IPS-18c (cell line): ENCODE measurements around the gene NCDN.

Experiments
- H3K4me3 ChIP-seq: 2 replicates; pipeline ENCODE4 v1.7.0; 2013; ENCODE audit warnings: low read depth, mild to moderate bottlenecking, low read length, moderate library complexity; ENCODE audit not compliant: insufficient read depth
- H3K9me3 ChIP-seq: one replicate; pipeline ENCODE4 v1.6.1; 2013; ENCODE audit warnings: mild to moderate bottlenecking, low read length, moderate library complexity; ENCODE audit not compliant: control insufficient read depth, insufficient read depth

Gene NCDN

DNA sequence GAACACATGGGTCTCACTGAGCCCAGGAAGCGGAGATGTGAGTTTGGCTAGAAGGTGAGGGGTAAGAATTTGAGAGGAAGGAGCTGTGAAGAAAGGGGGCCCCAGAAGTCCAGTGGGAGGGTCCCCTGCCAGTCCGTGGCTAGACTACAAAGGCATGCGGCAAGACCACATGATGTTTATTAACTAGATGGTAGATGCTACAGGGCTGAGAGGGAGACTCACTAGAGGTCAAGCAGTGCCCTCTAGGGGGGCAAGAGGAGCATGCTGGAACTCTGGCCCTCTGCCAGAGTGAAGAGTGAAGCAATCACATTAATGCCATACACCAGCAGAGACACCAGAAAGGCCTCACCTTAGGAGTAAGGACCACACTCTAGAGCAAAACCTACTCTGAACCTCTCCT, 12.6 kb upstream of the NCDN start:
- no peak overlapping the region for H3K4me3 ChIP-seq
- H3K9me3 ChIP-seq: no peaks in the 10 kb centered on the region

DNA sequence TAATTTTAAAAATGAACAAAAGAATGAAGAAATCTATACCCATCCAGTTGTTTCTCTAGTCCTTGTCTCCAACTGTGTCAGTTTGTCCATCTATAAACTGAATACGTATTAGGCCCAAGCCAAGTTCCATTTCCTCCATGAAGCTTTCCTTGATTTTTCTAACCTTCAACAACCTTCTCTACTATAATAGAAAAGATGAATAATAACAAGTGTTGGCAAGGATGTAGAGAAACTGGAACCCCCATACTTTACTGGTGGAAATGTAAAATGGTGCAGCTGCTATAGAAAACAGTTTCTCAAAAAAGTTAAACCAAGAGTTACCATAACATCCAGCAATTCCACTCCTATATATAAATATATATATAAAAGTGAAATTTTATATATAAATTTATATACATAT, 11.0 kb upstream of the NCDN start:
- H3K4me3 ChIP-seq: no peak overlapping the region
- H3K9me3 ChIP-seq: no peaks in the 10 kb centered on the region

DNA sequence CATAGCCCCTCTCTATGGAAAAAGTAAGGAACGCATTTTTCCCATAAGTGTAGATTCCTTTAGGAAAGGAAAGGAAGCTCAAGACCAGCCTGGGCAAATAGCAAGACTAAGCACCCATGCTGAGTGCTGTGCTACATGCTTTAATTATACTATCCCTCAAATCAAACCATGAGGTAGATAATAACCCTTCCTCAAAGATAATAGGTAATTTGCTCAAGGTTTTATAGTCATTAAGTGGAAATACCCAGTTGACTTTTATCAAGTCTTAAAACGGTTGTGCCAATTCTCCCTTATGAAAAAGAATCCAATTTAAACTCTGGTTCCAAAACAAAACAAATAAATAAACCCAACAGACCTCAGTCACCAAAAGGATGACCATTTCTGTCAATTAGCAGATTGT, 3.7 kb upstream of the NCDN start:
- no peaks in the 10 kb centered on the region for H3K9me3 ChIP-seq
- no peak overlapping the region for H3K4me3 ChIP-seq

DNA sequence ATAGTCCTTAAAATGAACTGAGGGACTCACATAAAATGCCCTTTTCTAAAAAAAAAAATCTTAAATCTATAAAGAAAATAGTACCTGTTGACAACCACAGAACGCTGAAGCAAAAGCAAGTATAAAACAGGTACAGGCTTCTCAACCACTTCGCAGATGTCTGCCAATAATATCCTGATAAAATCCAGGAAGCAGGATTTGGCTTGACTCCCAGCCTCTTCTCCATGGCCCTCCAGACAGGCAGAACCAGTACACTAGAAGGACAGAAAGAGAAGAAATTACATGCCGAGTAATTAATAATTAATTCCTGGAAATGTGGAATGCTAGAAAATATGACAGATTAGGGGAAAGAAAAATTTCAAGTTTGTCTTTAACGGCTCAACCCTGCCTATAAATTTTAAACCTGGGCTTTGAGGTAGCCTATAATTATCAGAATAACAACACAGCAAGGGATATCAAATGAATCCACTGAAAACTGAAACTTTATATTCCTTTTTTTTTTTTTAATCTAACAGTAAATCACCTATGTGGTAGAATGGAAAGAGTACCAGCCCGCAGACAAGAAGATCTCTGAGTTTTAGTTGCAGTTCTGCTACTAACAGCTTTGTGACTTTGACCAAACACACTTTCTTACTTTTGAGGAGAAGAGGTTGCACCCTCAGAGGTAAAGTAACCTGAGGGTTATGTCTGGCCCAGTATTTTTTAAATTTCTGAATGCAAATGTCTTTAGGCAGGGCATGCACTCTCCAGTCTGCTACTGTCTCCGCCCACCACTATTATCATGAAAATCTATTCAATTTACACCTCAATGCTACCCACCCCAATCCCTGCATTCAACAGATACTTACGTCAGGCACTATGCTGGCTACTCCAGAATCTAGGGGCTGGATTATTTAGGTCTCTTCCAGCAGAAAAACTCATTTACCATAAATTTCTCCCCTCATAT, 3.1 kb upstream of the NCDN start:
- Histone ChIP-seq H3K4me3 (peak overlapping the region; percentile 97; the same call in 1 of the 2 replicates), H3K9me3 (no peaks in the 10 kb centered on the region)

DNA sequence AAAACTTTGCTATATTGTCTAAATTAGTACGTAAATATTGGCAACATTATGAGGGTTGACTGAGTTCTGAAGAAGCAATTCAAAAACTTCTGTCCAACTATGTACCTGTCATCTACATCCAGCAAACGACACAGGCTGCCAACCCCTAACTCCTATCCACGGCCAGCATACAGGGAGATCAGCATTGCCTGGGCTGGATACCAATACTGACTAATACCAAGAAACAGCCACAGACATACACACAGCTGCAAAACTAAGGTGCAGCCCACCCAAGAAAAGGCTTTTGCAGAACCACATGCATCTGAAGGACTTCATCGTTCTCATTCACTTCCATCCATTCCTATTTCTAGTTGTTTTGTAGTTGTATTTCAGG, 2.4 kb upstream of the NCDN start:
- H3K9me3 ChIP-seq: no peaks in the 10 kb centered on the region
- peak overlapping the region; percentile 97; the same call in 1 of the 2 replicates for H3K4me3 ChIP-seq

DNA sequence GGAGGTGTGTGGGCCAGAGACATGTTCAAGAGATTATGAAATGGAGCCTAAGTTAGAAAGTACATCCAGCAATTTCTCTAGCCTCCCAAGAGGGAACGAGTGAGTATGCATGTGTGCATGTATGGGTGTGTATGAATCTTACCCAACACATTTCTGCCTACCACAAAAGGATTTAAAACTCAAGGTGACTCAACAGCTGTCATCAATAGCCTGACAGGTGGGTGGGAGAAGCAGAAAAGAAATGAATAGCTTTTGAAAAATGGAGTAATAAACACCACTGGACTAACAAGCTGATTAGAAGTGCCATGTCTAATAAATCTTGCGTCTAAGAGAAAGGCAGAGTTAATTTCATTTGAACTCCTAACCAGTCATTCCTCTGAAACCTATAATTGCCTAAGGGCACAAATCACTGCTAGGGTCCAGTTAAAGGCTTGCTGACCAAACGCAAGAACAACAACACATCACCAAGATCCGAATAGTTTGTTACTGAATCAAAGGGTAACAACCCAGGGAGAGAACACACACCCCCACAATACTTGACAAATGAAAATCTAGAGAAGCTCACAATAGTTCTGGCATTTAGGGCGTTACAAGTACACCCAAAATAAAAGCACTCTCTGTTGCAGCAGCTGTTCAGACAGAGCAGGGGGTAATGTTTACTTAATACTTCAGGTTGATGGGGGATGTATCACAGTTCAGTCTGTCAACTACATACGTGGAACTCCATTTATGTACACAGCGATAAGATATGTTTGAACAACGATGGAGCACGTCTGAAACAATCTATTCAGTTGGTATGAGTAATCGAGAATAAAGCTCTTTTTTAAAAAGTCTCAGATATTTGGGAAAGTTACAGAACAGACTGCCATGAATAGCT, 1.8 kb upstream of the NCDN start:
- H3K4me3 ChIP-seq: peak overlapping the region; percentile 97

DNA sequence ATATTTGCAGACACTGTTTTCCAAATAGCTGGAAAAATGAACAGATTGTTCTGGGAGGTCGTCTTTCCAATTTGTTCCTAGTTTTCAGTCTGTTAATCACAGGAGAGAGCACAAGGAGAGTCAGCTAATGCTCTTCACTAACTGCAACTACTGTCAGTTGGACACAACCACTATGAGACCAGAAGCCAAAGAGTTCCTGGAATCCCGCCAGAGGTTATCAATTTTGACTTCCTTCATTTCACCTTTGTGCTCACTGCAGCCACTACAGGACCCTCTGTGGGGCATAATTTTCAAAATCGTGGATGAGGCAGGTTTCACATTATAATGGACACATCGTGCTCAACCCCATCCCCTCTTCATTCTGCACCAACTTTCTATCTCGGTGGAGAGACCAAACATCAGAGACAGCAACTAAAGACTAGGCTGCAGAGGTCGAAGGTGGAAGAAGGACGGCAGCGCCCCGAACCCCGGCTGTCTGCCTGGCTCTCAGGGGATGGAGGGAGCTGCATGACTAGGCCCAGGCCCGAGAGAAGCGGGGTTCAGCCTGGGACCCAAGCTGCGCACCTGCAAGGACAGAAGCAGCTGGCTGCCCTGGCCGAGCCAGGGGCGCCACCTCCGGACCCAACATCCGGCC, 998 bp upstream of the NCDN start:
- H3K9me3 ChIP-seq: no peaks in the 10 kb centered on the region
- peak overlapping the region; percentile 97 for H3K4me3 ChIP-seq

More for the DNA sequence above, 1.8 kb upstream of the NCDN start:
- no peaks in the 10 kb centered on the region for H3K9me3 ChIP-seq

DNA sequence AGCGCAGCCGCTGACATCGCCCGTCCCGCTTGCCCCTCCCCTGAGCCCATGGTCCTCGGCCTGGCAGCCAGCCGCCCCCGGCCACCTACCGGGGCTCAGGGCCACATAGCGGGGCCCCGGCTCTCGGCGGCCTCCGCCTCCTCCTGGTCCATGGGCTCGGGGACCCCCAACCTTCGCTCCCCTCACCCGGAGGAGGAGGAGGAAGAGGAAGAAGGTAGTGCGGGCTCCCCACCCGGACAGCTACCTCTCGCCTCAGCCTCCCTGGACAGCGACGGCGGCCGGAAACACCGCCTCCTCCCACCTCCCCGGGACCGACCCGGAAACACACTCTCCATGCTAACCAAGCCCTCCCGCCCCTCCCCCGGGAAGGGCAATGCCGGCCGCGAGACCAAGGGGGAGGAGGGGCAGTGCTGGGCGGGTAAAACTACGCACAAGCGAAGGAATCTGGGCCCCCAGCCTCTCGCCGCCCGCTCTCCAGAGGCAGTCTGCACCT, 435 bp upstream of the NCDN start, which contains the start of gene KIAA0319L:
TSS of gene KIAA0319L (minus strand) at position 286 of the 493 bp plus-strand sequence. CDS start 2,912 bp downstream, outside the sequence.
- Histone ChIP-seq H3K4me3 (peak within 1 kb of the TSS; percentile 97), H3K9me3 (no peaks in the 10 kb centered on the region)

DNA sequence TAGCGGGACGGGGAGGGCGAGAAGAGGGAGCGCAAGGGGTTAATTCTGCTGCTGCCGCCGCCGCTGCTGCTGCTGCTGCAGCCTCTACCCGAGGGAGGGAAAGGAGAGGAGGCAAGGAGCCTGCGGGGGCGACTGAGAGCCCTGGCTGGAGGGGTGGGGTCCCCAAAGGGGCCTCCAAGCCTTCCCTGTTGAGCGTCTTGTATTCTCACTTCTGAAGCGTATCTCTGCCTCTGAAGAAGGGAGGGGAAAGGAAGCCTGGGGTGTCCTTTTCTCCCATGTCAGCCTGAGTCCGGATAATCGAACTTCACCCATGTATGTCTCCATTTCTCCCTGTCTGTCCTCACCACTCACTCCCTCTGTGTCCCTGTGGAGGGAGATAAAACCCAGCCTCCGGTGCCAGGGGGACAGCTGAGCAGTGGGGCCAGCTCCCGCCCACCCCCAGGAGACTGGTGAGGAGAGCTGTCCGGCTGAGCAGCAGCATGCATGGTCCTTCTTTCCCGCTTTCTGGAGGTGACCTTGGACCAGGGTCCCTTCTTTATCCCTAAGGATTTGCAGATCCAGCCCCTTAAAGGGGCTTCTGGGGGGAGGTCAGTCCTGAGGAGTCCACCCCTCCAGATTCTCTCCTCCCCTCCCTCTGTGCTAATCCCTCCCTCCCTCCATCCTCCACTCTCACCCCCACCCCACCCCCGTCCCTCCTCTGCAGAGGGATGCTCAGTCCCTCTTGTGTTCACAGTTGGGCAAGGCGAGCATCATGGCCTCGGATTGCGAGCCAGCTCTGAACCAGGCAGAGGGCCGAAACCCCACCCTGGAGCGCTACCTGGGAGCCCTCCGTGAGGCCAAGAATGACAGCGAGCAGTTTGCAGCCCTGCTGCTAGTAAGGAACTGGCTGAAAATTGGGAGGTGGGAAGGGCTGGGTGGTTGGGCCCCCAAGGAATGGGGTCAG, 1.0 kb downstream of the NCDN start:
- Histone ChIP-seq H3K4me3 (peak overlapping the region; percentile 97; the same call in 1 of the 2 replicates), H3K9me3 (no peaks in the 10 kb centered on the region)

DNA sequence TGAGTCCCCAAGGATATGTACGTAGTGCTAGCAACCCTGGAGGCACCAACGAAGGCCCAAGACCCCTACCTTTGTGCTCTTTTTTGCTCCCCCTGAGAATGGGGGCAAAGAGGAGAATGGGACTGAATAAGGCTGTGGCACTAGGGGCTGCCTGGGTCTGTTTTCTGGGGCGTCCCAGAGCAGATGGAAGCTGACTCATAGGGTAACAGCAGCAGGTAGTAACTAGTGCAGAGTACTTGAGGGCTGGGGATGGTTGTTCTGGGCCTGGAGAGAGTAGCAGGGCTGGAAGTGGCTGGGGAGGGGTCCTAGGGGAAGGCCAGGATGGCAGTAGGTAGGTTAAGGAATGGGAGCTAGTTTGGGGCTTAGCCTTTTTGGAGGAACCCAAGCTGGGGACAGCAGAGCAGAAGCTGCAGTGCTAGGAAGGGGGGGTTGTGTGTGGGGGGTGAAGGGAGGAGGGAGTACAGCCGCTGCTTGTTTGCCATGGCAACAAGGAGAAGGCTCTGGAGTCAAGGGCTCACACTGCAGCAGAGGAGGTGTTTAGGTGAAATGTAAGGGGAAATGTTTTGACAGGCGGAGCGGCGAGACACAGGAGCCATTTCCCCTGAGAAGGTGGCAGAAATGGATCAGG, 1.8 kb downstream of the NCDN start:
- Histone ChIP-seq H3K4me3 (no peak overlapping the region; the same call in 1 of the 2 replicates), H3K9me3 (no peaks in the 10 kb centered on the region)

DNA sequence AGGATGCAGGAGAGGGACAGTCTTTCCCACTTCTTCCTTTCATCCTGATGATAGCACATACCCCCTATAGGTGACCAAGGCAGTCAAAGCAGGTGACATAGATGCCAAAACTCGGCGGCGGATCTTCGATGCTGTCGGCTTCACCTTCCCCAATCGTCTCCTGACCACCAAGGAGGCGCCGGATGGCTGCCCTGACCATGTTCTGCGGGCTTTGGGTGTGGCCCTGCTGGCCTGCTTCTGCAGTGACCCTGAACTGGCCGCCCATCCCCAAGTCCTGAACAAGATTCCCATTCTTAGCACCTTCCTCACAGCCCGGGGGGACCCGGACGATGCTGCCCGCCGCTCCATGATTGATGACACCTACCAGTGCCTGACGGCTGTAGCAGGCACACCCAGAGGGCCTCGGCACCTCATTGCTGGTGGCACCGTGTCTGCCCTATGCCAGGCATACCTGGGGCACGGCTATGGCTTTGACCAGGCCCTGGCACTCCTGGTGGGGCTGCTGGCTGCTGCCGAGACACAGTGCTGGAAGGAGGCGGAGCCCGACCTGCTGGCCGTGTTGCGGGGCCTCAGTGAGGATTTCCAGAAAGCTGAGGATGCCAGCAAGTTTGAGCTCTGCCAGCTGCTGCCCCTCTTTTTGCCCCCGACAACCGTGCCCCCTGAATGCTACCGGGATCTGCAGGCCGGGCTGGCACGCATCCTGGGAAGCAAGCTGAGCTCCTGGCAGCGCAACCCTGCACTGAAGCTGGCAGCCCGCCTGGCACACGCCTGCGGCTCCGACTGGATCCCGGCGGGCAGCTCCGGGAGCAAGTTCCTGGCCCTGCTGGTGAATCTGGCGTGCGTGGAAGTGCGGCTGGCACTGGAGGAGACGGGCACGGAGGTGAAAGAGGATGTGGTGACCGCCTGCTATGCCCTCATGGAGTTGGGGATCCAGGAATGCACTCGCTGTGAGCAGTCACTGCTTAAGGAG, 2.9 kb downstream of the NCDN start:
- Histone ChIP-seq H3K4me3 (no peak overlapping the region), H3K9me3 (no peaks in the 10 kb centered on the region)

DNA sequence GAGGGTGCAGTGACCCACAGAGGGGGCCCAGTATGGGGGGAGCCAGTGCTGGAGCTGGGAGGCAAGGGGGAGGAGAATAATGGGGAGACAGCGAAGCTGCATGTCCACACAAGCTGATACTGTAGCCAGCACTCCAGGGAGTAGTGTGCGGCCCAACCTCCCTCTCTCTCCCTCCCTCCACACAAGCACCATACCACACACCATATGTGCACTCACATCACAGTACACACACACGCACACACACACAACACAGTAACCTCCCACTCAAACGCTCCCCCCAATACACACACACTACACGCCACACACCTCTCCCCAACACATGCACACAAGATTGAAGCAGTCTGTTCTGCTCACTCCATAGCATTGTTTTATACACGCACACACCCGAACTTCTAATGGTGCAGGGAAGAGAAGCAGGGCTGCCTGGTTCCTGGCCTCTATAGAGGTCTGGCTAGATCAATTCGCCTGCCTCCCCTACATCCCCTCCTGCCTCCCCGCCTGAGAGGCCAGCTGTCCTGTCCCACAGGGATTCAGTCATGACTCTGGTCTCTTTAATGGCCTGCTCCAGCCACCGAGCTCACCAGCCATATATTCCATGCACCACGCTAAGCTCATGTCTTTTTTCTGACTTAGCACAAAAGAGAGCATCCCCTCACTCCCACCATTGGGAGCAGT, 3.8 kb downstream of the NCDN start:
- Histone ChIP-seq H3K4me3 (no peak overlapping the region), H3K9me3 (no peaks in the 10 kb centered on the region)

DNA sequence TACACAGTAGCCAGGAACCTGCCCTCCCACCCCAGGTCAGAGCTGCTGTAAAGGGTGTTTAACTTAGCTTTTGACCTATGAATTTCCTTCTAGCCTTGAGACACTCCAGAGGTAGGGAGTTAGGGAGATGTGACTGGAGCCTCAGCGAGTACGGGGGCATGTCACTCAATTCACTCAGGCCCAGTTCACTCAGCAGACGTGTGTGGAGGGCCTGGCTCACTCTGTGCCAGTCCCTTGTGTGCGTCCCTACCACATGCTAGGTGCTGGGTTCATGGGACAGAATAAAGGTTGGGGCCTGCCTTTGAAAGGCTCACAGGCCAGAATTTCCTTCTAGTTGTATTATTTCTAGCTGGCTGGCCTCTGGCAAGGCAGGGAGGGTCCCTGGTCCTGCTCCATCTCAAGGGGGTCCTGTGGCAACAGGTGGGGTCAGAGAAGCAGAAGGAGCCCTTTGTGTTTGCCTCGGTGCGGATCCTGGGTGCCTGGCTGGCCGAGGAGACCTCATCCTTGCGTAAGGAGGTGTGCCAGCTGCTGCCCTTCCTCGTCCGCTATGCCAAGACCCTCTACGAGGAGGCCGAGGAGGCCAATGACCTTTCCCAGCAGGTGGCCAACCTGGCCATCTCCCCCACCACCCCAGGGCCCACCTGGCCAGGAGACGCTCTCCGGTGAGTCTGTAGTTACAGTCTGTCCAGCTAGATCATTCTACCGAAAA, 4.5 kb downstream of the NCDN start:
- H3K4me3 ChIP-seq: no peak overlapping the region
- H3K9me3 ChIP-seq: no peaks in the 10 kb centered on the region

DNA sequence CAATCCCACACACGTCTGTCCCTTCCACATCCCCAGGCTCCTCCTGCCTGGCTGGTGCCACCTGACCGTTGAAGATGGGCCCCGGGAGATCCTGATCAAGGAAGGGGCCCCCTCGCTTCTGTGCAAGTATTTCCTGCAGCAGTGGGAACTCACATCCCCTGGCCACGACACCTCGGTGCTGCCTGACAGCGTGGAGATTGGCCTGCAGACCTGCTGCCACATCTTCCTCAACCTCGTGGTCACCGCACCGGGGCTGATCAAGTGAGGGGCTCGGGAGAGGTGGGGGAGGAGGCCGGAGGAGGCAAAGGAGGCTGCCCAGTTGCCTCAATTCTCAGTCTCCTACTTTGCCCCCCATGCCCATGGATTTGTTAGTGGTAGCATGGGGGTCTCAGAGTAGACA, 5.6 kb downstream of the NCDN start:
- Histone ChIP-seq H3K9me3 (no peaks in the 10 kb centered on the region), H3K4me3 (no peak overlapping the region)
